HK-2 (cell line): Measurements from ENCODE around the gene RPTN.
"Not testable (repeated sequence)": the region's sequence is repeated elsewhere in the genome, so short reads cannot be mapped to it uniquely, and the experiment has no call there.

ENCODE experiments used
- DNase-seq: peaks from one replicate; pipeline ENCODE4 v3.0.0-alpha.2; 2018; ENCODE audit not compliant: unreplicated experiment

RPTN gene

DNA sequence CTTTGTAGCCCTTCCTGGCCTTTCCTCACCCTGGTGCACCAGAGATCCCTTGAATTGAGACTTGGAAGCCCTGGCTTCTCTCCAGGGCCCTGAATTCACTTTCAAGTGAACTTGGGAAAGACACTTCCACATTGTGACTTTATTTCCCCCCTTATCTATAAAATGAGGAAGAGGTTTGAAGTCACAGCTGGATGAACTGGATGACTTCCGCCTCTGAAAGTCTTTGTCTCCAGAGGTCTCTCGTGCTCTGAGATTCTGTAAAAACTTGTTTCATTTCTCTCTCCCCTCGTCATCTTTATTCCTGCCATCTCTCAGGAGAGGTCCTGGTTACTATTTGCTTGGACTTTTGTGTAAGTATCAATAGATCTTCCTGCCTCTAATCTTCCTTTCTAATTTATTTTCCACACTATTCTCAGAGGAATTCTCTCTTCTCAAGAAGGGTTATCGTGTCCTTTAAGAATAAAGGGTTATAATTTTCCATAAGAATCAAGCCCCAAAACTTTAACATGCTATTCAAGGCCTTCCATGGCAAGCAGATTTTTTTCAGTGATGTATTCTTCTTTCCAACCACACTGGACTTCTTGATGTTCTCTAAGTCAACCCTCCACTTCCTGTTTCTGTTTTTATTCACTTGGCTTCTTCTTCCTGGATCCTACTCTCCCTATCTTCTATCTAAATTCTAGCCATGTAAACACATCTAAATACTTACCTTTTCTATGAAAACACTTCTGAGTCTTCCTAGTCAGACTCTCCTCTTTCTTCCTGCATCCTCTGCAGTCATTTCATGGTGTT is 6.5 kb upstream of the RPTN start:
- no peak for DNase-seq

DNA sequence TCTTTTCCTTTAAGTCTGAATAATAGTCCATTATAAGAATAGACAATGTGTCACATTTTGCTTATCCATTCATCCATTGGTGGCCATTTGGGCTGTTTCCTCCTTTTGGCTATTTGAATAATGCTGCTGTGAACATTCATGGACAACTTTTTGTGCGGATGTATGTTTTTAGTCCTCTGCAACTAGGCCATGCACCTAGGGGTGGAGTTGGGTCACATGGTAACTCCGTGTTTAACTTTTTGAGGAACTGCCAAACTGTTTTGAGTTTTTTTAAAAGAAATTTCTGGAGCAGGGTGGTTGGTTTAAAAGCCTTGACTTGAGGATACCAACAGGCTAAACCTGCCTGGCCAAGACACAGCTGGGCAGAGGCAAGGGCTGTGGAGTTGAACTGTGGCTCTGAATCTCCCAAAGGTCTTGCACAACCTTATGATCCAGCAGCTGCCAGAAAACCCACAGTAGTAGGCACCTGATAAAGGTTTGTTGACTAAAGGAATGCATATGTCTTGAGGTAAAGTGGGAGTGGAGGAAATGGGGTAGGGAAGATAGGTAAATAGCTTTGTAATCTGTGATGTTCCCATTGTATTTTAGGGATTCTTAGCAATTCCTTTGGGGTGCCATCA is 5.6 kb upstream of the RPTN start:
- no peak for DNase-seq

DNA sequence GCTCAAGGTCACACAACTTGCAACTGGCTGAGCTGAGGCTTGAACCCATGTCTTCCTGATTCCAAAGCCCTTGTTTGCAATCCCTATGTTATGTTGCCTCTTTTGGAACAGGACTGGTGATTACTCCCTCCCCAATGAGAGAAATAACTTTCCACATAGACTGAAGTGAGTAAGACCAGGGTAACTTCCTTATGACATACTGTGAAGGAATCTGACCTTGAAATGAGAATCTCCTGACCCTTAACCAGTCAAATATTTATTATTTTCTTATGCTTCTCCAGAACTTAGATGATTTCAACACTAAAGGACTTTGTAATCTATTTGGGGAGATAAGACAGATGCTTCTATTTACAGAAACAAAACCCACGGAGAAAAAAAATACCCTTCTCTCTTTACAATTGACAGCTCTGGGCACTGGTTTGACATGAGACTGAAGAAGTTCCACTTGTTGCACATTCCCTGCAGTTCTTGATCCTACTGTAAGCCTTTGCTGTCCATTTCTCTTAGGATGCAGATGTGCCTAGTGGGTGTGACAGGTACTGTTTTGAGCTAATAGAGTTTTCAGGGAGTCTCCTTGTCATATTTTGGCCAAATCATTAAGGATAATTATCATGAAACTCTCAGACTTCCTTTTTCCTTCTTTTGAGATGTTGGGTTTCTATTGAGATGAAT is 3.9 kb upstream of the RPTN start:
- DNase-seq: no peak

DNA sequence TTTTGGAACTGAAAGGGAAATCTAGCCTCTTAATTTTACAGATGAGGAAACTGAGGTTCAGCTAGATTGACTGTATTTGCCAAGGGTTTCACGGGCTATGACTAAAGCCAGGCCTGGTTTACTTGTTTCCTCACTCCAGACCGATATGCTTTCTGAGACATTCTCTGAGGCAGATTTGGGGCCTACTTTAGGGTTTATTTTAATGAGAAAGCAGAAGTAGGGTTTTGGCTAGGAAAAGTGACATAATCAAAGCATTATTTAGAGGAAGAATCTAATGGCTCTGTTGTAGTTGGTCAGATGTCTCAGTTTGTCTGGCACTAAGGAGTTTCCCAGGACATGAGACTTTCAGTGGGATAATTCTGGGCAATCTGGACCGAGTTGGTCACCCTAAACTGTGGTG is 1.5 kb upstream of the RPTN start:
- no peak for DNase-seq

DNA sequence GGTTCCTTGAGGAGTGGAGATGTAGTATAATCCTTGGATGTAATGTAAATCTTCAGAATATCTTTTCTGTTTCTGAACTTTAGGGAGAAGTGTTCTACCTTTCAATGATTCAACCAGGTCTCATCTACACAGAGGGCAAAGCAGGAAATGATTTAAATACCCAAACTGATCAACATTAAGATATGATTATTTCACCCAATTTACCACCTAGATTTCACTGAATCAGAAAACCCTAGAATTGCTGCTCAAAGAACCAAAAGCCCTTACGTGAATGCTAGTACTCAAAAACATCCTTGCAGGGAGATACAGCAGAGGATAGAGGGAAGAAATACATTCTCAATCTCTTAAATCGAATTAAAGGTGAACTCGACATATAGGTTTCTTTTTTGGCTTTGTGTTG is 5.0 kb downstream of the RPTN start:
- DNase-seq: no peak

DNA sequence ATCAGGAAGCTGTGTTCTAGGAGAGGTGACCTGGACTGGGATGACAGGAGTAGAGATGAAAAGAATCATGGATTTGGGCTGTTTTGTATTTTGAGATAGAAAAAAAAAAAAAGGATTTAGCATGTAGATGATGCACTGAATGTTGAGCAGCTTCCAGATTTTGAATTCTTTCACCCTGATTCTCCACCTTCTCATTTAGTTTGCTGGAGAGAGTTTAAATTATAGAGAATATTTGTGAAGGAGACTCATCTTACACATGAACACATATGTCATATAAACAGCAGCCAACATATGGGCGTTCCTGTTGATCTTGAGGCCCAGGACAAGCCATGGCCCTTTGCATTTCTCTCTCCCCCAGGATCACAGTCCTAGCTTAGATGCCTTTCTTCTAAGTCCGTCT is 7.4 kb downstream of the RPTN start:
- no peak for DNase-seq

DNA sequence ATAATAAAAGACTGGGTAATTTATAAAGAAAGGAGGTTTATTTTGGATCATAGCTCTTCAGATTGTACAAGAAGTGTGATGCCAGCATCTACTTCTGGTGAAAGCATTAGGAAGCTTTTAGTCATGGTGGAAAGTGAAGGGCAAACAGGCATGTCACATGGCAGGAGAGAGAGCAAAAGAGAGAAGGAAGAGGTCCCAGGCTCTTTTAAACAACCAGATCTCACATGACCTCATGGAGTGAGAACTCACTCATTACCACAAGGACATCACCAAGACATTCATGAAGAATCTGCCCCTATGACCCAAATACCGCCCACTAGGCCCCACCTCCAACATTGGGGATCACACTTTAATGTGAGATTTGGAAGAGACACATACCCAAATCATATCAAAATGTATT is 10.0 kb downstream of the RPTN start:
- no peak for DNase-seq

DNA sequence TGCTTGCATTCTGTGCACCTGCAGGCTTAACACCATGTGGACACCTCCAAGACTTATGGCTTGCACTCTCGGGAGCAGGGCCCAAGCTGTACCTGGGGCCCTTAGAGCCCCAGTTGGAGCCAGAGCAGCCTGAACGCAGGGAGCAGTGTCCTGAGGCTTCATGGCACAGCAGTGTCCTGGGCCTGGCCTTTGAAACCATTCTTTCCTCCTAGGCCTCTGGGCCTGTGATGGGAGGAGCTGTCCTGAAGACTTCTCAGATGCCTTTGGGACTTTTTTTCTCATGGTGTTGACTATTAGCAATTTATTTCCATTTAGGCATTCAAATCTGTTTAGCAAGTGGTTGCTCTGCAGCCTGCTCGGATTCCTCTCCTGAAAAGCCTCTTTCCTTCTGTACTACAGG is 11.0 kb downstream of the RPTN start:
- no peak for DNase-seq

DNA sequence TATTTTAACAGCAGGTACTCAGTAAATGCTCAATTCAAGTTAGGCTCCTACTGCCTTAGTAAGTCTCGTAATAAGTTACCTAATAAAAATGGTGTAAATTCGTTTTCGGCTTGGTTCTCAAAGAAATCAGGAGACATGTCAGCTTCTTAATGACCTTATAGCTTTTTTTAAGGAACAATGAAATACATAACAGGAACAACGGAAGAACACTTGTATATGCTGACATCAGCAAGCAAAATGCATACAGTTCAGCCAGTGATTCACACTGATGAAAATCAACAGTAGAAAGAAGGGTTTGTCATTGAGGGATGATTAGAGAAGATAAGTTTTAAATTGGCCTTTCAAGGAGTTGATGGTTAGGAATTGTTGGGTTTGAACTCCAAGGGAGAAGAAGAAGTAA is 13.3 kb downstream of the RPTN start:
- DNase-seq: no peak

DNA sequence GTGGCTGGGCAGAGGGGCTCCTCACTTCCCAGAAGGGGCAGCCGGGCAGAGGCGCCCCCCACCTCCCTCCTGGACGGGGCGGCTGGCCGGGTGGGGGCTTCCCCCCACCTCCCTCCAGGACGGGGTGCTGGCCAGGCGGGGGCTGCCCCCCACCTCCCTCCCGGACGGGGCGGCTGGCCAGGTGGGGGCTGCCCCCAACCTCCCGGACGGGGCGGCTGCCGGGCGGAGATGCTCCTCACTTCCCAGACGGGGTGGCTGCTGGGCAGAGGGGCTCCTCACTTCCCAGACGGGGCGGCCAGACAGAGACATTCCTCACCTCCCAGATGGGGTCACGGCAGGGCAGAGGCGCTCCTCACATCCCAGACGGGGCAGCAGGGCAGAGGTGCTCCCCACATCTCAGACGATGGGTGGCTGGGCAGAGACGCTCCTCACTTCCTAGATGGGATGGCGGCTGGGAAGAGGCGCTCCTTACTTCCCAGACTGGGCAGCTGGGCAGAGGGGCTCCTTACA is 14.3 kb downstream of the RPTN start:
- not testable (repeated sequence) for DNase-seq

DNA sequence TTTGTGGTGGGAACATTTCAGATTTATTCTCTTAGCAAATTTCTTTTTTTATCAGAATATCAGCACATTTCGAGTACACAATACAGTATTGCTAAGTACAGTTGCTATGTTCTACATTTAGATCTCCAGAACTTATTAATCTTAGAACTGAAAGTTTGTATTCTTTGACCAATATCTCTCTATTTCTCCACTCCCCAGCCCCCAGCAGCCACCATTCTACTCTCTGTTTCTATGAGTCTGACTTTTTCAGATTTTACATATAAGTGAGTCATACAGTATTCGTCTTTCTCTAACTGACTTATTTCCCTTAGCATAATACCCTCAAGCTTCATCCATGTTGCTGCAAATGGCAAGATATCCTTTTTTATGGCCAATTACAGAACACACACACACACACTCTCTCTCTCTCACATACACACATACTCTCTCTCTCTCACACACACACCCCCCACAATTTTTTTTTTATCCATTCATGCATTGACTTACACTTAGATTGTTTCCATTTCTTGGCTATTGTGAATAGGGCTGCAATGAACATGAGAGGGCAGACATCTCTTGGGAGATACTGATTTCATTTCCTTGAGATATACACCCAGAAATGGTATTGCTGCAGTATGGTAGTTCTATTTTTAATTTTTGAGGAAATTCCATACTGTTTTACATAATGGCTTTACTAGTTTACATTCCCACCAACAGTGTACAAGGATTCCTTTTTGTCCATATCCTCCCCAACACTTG is 15.7 kb downstream of the RPTN start:
- no peak for DNase-seq

DNA sequence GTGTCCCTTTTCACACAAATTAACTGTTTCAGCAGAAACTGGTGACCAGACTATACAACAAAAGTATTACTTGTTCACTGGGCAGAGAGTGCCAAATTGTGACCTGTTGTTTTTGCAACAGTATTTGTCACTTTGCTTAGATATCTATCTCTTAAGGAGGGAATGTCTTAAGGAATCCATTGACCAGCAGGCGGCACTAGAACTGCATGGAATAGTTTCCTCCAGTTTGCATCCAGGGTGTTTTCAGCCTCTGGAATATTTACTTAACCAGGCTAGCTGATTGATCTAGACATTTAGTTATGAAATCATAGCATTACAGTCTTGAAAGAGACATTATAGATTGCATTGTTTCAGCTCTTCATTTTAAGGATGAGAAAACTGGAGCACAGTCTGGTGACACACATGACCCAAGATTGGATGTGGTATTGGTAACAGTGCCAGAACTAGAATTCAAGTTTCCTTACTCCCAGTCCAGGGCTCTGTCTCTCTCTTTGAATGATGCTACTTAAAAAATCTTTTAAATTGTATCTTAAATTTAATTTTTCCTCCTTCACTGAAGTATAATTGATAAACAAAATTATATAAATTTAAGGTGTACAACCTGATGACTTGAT is 16.9 kb downstream of the RPTN start:
- DNase-seq: peak; percentile 45

DNA sequence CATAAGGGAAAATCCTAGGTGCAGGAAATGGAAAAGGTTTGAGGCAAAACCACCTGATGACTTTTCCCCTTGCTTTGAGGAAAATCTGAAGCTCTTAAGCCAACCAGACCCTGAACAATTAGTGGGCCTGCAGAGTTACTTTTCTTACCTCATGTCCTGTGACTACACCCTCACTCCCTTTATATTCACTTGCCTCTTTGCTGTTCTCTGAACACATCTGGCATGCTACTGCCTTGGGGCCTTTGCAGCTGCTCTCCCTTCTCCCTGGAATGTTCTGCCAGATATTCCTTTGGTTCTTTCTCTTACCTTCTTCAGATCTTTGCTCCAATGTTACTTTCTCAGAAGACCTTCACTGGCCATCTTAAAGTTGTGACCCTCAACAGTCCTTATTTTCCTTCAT is 21.8 kb downstream of the RPTN start:
- no peak for DNase-seq

DNA sequence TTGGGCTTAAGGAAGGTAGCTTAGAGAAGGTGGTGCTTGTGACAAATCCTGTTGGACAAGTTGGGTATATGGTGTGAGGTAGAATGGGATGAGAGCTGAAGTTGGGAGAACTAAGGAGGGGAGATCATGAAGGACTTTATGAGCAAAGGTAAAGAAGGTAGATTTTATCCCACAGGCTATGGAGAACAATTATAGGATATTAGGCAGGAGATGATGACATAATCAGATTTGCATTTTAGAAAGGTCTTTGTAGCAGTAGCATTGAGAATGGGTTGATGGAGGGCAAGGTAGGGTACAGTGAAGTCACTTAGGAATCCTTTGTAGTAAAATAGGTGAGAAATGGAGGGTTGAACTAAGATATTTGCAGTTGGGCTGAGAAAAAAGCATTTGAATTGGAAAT is 28.8 kb downstream of the RPTN start:
- no peak for DNase-seq

DNA sequence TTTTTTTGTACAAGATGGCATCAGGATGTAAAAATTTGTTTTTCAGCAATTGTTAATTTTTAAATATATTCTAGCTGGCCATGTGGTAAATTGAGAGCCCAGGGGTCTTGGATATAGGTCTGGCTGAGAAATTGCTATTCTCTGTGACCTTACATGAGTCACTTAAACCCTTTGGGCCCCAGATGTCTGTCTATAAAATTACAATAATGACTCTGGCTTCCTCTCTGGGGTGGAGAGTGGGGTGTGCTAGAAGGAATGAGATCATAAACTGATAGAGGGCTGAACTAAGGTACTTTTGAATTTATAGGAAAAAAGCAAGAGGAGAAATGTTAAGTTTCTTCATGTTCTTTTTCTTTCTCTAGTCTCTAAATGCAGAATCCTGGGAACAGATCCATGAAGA is 31.4 kb downstream of the RPTN start:
- DNase-seq: no peak

DNA sequence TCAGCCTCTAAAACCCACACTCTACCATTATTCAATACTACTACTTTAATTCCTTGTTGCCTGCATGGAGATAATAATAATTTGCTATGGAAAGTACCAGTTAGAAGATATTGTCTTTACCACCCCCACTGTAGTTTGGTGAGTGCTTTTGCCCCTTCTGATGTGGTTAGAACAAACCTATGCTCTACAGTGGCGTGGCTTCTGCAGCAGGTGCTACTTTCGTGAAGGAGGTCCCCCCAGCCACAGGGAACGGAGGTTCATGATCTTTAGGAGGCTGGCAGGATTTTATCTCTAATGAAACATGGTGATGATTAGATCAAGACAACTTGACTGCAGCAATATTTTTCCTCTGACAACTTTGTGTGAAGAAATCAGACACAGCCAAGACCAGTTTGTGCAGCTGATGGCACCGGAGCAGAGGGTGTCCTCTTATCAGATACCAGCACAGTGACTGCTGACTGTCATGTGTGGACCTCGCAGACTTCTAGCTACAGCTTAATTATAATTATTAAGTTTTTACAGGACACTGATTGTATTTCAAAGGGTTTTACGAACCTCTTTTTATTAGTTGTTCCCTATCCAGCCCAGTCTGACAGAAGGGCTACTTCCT is 33.1 kb downstream of the RPTN start:
- no peak for DNase-seq

DNA sequence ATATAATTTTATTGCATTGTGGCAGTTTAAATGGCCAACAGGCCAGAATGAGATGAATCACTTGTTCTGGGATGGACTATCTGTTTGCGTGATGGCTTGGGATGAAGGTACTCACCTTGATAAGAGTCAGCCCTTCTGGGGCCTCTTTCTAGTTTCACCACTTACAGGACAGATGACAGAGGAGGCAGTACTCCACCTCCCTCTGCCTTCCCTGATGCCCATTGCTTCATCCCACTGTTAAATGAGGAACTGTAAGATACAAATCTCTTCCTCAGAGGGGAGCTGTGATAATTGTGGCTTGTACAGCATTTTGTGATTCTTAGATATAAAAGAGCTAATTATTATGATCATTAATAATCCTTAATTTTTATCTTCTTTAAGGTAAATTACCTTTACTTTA is 40.1 kb downstream of the RPTN start:
- no peak for DNase-seq

DNA sequence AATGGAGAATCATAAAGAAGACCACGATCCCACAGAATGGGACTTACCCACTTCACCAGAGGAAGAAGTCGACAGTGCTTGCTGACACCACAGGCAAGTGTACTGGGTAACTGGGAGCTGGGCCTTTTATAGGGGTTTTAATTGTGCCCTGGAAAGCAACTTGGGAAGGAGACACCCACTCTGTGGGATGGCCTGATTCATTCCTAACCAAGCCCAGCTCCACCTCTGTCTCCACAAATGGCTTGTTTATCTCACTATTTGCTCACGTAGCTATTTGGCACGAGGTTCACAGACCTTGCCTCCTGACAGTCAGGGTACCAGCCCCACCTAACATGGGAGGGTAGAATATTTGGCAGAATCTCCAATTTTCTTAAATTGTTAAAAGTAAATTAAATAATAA is 43.7 kb downstream of the RPTN start, which contains the start of gene TCHH:
Gene TCHH (minus strand): TSS at position 101 of the 400 bp plus-strand sequence. CDS start 1,364 bp downstream, outside the sequence.
- DNase-seq: no peak

DNA sequence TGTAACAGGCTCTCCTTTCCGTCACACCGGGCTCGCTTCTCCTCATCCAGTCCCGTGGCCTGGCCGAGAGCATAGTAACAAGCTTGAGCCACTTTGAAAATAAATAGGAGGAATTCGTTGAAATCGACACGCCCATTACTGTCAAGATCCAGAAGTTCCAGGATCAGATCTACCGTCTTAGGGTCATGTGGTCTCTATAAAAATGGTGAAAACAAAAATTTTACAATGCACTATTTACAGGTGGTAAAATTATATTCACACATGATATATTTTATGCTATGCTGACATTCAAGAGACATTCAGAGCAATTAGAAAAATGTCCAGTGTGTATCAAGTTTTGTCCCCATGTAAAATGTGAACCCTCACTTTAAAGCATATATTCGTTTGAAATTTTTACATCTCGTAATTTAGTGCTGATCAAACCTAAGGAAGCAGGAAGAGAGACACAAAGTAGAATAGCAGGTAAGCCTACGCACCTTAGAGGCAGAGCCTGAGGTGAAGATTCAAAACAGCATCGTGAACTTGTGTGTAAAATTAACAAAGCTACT is 46.1 kb downstream of the RPTN start:
- DNase-seq: no peak

DNA sequence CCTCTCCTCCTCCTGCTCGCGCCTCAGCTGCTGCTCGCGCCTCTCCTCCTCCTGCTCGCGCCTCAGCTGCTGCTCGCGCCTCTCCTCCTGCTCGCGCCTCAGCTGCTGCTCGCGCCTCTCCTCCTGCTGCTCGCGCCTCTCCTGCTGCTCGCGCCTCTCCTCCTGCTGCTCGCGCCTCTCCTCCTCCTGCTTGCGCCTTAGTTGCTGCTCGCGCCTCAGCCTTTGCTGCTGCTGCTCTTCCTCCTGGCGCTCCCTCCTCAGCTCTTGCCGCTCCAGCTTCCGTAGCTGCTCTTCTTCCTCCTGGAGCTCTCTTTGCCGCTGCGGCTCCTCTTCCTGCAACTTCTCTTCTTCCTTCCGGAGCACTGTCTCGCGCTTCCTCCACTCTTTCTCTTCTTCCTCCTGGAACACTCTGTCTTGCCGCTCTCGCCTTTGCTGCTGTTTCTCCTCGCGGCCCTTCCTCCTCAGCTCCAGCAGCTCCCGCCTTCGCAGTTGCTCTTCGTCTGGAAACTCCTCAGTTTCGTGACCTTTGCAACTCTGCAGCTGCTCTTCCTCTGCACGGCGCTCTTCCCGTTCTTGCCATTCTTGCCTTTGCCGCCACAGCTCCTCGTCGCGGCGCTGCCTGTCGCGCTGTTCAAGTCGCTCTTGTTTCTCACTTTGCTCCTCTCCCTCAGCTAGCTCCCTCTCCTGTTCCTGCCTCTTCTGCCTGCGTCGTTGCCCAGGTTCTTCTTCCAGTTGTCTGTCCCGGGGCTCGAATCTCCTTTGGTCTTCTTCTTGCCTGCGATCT is 46.7 kb downstream of the RPTN start:
- DNase-seq: peak; percentile 9
